ENCODE data around the gene SLC9A2. TPM values are rescaled to one million over a fixed set of nuclear protein-coding genes. Genes with fewer than 3 reads are reported as not detected.

SLC9A2 gene
- total RNA-seq, 2 donors from 2014 or later = 0.22 TPM; not detected in 1

- Histone ChIP-seq H3K4me1 (no peaks in the 10 kb centered on the region), H3K27ac (no peak overlapping the region), H3K9me3 (no peaks in the 10 kb centered on the region), H3K4me3 (no peak overlapping the region), H3K36me3 (no peaks in the 10 kb centered on the region), H3K27me3 (no peaks in the 10 kb centered on the region)
- TF ChIP-seq CTCF (IDR thresholded peaks at IDR 0.05) = no peak
- no peak for DNase-seq (ENCODE audit: low spot score)
These were observed 123.9 kb downstream of the SLC9A2 start for GRCh38 chr2:102743259-102743658.

DNA sequence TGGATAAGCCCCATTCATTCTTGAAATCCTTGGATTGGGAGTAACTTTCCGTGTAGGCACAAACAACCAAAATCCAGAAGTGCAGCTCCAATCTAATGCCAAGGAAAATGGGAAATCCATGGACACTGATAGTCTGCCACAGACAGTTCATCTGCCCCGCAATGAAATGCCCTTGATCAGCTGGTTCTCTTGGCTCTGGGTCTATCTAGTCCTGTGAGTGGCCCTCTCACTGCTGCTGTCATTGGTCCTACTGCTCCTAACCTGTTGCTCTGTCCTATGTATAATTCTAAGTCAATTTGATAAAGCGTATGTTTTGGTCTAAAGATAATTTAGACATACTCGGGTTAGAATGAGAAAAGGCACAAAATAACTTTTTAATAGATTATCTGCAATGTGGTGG is 128.8 kb downstream of the SLC9A2 start:
- no peak overlapping the region for H3K4me3 ChIP-seq
- TF ChIP-seq CTCF (IDR thresholded peaks at IDR 0.05) = no peak
- H3K36me3 ChIP-seq = no peaks in the 10 kb centered on the region
- no peak overlapping the region for H3K27ac ChIP-seq
- H3K9me3 ChIP-seq = no peaks in the 10 kb centered on the region
- no peaks in the 10 kb centered on the region for H3K27me3 ChIP-seq
- no peak for DNase-seq (ENCODE audit: low spot score)
- peaks cover 0 to 2% of the 10 kb centered on the region in 2 donors for H3K4me1 ChIP-seq

GRCh38 chr2:102749938-102750337 is 130.6 kb downstream of the SLC9A2 start:
- no peaks in the 10 kb centered on the region for H3K9me3 ChIP-seq
- H3K27ac ChIP-seq = no peak overlapping the region
- H3K4me3 ChIP-seq = no peak overlapping the region
- H3K4me1 ChIP-seq = peaks cover 0 to 5% of the 10 kb centered on the region in 2 donors
- H3K27me3 ChIP-seq = no peaks in the 10 kb centered on the region
- TF ChIP-seq CTCF (IDR thresholded peaks at IDR 0.05) = no peak
- DNase-seq (ENCODE audit: low spot score) = no peak
- H3K36me3 ChIP-seq = no peaks in the 10 kb centered on the region

GRCh38 chr2:102753563-102754159 is 134.3 kb downstream of the SLC9A2 start:
- no peak for DNase-seq (ENCODE audit: low spot score)
- Histone ChIP-seq H3K9me3 (no peaks in the 10 kb centered on the region), H3K27me3 (no peaks in the 10 kb centered on the region), H3K4me1 (peaks cover 0 to 10% of the 10 kb centered on the region in 2 donors), H3K36me3 (no peaks in the 10 kb centered on the region), H3K4me3 (no peak overlapping the region), H3K27ac (no peak overlapping the region)
- TF ChIP-seq CTCF (IDR thresholded peaks at IDR 0.05) = peak; percentile 61 to 85

GRCh38 chr2:102754456-102755145 is 135.2 kb downstream of the SLC9A2 start:
- no peak for TF ChIP-seq CTCF (IDR thresholded peaks at IDR 0.05)
- Histone ChIP-seq H3K9me3 (no peaks in the 10 kb centered on the region), H3K4me3 (no peak overlapping the region), H3K27ac (peak overlapping the region in 1 of 2 donors; percentile 30), H3K36me3 (no peaks in the 10 kb centered on the region), H3K27me3 (no peaks in the 10 kb centered on the region), H3K4me1 (peaks cover 0 to 13% of the 10 kb centered on the region in 2 donors)
- no peak for DNase-seq (ENCODE audit: low spot score)

Data from right atrium auricular region (tissue), 2 donors.